C4-2B (cell line): Measurements from ENCODE around the gene MYBPC1.

ENCODE experiments used
- CTCF ChIP-seq: fragments of 450-650 bp; conservative IDR thresholded peaks from 2 replicates; pipeline ENCODE4 v1.5.1; 2017; ENCODE audit warnings: mild to moderate bottlenecking
- ZFX ChIP-seq: fragments of 450-650 bp; IDR thresholded peaks from 2 replicates; pipeline ENCODE4 v1.6.1; 2017

DNA sequence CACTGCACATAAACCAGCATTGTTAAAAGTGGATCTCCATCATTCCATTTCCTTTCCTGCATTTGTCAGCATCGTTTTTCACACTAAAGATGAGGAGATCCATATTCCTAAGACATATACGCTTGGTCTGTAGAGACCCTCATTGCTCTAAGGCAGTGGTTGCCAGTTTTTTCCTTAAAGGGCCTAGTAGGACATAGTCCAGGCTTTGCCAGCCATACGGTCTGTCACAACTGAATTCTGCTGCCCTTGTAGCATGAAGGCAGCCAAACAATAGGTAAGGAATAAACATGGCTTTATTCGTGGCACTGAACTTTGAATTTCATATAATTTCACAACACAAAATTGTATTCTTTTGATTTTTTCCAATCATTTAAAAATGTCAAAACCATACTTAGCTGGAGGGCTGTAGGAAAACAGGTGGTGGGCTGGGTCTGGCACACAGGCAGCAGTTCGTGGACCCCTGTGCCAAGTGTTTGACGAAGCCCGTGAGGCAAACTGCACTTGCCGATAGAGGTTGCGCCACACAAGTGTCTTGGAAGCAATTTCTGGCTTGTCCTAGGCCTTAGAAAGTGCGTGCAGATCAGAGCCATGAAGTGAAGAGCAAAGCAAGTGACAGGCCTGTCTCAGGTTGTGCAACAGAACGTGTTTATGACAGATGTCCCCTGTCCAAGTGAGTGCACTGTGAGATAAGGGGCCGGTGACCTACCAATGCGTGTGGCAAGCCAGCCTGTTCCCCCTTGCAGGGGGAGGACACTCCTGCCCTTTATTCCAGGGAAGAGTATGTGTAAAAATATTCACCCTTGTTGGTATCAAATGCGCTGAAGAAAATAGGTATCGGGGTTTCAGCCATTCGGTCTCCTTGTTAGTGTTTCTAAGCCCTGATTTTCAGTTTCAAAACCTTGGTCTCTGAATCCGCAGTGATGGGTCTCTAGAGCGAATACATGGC, 101.8 kb downstream of the MYBPC1 start:
- TF ChIP-seq CTCF = no peak
- no peak for TF ChIP-seq ZFX
